Gastrocnemius medialis (tissue), 4 donors: ENCODE data around the gene ROBO1.

Experiments
- POLR2A ChIP-seq, 2 donors: fragments of 450-650 bp; IDR thresholded peaks; one replicate each; pipeline ENCODE4 v1.6.1; 2017; ENCODE audit warnings: antibody characterized with exemption in 2 of 2, mild to moderate bottlenecking in 2 of 2, moderate library complexity in 2 of 2
- TF ChIP-seq, protein P1 (sequence below), 5 experiments: fragments of 450-650 bp in 3 of 5; fragments of 200-600 bp in 2 of 5; sonication (generic) in 2 of 5; IDR thresholded peaks in 4 of 5; conservative IDR thresholded peaks in 1 of 5; 1 replicate in 4 of 5; 2 replicates in 1 of 5; pipeline ENCODE4 v1.5.1; 2016 to 2019; ENCODE audit warnings: antibody characterized with exemption in 5 of 5, mild to moderate bottlenecking in 3 of 5, moderate library complexity in 3 of 5

DNA sequence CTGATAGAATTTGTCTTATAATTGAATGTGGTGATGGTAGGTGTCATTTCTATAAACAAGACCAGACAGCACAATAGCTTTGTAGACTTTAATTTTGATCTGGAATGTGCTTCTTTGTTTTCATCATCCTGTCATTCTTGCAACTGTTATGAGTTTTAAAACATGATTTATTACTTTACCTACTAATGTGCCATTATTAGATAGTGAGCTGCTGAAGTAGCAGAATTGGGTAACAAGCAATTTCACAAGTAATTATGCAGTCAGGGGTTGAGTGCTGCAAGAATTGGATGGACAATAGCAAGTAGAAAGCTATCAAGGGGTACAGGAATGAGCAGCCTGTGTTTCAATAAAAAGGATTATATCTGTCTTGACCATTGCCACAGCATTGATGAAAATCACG lies 975.6 kb downstream of the ROBO1 start:
- TF ChIP-seq, protein P1, sequence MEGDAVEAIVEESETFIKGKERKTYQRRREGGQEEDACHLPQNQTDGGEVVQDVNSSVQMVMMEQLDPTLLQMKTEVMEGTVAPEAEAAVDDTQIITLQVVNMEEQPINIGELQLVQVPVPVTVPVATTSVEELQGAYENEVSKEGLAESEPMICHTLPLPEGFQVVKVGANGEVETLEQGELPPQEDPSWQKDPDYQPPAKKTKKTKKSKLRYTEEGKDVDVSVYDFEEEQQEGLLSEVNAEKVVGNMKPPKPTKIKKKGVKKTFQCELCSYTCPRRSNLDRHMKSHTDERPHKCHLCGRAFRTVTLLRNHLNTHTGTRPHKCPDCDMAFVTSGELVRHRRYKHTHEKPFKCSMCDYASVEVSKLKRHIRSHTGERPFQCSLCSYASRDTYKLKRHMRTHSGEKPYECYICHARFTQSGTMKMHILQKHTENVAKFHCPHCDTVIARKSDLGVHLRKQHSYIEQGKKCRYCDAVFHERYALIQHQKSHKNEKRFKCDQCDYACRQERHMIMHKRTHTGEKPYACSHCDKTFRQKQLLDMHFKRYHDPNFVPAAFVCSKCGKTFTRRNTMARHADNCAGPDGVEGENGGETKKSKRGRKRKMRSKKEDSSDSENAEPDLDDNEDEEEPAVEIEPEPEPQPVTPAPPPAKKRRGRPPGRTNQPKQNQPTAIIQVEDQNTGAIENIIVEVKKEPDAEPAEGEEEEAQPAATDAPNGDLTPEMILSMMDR (IDR thresholded peaks at IDR 0.05 in 4 of 5, conservative IDR thresholded peaks at IDR 0.05 in 1 of 5), result no peak
- no peak for TF ChIP-seq POLR2A (IDR thresholded peaks at IDR 0.05)
